Measurements from ENCODE around the gene HIVEP2. TPM values are rescaled to one million over a fixed set of nuclear protein-coding genes. Genes with fewer than 3 reads are reported as not detected.

HIVEP2 gene
- polyA plus RNA-seq, 3 donors, result 11.8 to 15.2 (median 11.9) TPM

DNA sequence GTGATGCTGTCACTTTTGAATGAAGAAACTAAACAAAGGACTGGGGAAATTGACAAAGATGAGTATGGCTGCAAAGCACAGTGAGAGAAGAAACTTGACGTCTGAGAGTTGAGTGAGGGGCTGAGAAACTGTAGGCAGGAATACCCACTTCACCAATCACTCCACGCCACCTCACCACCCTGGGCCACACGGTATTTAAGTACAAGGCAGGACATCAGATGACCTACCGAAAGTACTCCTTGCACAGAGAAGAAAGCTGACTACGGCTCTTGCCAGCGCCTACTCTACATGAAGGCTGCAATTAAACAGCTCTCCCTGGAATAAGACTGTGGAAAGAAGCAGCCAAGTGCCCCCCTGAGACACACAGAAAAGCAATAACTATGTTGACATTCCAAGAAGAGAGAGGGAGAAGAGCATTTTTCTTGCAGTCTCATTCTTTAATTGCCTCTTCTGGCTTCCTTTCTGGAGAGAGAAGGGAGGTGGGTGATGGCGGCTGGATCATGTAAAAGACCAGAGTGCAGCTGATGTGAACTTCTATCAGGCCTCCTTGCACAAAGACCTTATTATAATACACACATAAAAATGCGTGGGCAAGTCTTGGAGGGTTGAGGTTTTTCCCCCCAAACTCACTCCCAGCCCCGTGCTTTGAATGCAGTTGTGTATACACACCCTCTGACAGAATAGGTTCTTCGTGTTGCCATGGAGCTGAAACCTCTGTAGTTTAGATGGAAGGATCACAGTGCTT lies 44.6 kb downstream of the HIVEP2 start:
- peak in 1 of 11 donors; percentile 14 for DNase-seq (ENCODE audit: extremely low read depth in 1 of 11, low read depth in 9 of 11, low spot score in 4 of 11)

DNA sequence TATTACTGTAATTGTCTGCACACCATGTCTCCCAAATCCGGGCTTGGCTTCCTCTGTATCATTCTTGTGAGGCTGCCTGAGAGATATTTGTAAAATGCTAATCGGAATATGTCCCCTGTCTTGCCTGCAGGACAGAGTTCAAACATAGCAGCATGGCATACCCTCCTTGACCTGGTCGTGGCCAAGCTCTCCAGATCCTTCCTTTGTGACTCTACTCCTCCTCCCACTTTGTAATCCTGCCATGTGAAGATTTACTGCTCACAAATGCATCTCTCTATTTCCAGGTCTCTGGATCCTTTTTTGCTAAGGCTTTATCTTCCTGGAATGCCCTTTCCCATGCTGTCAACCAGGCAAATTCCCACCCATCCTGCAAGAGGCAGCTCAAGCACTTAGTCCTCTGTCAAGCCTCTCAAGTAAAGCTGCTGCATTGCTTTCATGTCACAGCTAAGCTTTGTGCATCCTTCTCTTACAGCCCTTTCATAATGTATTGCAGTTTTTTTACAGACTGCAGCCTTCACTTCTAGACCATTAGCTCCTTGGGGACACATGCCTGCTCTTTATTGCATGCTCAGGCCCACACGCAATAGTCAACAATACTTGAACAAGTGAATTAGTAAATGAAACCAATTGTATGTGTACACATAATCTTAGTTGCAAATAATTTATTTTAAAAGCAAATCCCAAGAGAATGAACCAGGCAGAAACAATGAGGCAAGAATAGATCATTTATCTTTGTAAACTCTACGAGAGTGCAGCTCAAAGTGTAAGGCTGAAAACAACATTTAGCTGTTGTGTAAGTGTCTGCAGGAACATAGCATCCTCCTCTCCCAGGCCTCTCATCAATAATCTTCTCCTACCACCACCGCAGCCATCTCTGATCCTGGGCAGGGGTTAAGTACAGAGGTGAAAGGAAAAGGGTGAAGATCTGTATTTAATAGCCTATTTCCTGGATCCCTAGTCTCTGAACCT lies 45.8 kb downstream of the HIVEP2 start:
- DNase-seq (ENCODE audit: extremely low read depth in 1 of 11, low read depth in 9 of 11, low spot score in 4 of 11), result no peak

DNA sequence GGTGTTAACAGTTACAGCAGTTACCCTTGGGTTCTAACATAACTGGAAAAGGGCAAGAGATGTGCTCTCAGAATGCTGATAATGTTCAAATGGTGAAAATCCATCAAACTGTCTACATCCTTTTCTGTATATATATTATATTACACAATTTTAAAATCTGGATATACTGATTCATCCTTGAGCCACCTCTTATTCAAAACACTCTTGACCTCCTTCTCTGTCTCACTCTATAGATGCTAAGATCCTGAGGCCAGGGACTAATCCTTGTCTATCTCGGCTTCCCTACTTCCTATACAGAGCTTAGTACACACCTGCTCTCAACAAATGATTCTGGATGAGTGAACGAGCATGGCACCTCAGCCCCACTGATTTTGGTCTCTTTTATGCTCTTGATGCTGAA lies 47.3 kb downstream of the HIVEP2 start:
- DNase-seq (ENCODE audit: extremely low read depth in 1 of 11, low read depth in 9 of 11, low spot score in 4 of 11), result no peak

DNA sequence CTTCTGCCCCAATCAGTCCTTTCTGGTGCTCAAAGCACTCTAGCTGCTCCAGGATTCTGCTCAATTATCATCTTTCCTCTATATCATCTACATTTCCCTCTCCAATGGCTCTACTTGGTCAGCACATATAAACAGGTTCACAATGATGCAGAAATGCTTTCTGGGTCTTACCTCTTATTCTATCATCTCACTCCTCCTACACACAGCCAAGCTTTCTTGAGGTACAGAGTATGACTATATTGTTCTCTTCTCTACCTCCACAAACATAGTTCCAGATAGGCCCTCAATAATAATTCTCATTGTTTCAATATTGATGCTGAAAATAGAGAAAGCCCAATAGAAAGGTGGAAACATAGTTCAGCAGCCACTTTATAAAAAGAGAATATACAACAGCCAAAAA lies 48.2 kb downstream of the HIVEP2 start:
- DNase-seq (ENCODE audit: extremely low read depth in 1 of 11, low read depth in 9 of 11, low spot score in 4 of 11), result no peak

DNA sequence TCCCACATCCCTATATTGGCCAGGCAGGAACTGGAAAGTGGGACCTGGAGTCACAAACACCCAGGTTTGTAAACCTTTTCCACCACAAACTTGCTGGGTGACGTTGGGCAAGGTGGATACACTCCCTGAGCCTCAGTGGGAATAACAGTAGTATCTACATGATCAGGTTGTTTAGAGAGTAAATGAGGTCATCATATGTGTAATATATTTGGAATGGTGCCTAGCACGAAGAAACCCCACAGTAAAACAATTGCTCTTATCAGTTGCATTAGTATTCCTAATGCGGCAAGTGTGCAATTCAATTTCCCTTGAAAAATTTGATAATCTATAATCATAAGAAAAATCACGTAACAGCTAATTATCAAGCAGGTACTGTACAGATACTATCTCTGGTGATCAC lies 51.9 kb downstream of the HIVEP2 start:
- no peak for DNase-seq (ENCODE audit: extremely low read depth in 1 of 11, low read depth in 9 of 11, low spot score in 4 of 11)

DNA sequence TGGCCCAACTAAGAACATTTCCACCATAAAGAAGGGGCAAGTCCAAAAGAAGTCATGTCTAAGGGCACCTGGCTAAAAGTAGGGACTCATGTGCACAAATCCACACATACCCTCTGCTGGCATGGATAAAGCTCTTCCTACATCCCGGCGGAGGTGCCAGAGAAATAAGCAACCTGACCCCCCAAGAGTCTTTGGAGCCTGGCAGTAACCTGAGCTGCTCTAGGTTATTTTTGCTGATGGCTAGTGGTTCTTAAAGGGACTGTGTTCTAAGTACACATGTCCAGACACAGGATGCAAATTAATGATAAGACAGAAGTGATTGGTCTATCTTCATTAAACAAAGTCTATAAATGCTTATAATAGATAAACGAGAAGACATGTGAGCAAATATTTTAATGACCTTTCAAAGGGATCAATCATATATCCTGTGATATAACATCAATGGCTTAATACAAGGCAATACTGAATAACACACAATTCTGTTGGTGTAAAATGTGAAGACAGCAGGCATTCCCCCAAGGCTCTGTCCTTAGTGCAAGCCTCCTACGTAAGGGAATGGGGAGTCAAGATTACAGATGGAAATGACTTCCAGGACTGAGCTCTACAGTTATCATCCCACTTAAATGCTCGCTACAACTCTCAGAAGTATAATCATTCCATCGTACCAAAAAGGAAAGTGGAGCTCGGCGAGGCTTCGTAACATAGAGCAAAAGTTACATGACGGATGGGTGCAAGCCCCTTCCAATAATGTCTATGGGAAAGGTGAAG lies 52.5 kb downstream of the HIVEP2 start:
- DNase-seq (ENCODE audit: extremely low read depth in 1 of 11, low read depth in 9 of 11, low spot score in 4 of 11), result no peak

DNA sequence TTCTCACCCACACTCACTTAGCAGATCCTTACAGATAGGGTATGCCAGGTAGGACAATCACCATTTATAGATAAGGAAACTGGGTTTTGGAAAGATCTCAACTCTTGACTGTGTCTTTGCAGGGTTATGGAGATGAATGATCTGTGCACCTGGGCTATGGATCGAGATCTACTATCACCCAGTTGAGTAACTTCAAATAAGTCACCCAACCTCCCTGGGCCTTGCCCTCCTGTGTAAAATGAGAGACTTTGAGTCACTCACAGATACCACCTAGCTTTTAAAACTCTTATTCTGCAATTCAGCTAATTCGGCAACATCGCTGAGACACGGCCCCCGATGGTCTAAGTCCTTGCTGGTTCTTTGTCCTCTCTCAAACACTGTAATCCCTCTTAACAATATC lies 53.5 kb downstream of the HIVEP2 start:
- no peak for DNase-seq (ENCODE audit: extremely low read depth in 1 of 11, low read depth in 9 of 11, low spot score in 4 of 11)

DNA sequence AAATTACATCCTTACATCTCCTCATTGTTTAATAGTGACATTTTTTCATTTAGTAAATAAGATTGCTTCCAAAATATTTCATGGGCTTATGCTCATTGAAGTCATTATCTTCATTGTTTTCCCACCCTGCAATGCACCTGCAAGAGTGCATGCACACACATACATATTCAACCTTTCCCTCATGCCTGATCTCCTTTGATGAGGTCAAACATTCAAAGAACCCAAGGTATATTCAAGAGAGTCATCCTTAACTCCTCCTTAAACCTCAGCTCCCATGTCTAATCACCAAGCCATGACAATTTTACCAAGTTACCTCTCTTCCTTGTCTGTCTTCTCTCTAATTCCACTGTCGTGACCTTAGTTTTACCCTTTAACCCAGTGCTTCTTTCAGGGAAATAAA lies 56.5 kb downstream of the HIVEP2 start:
- DNase-seq (ENCODE audit: extremely low read depth in 1 of 11, low read depth in 9 of 11, low spot score in 4 of 11), result no peak

DNA sequence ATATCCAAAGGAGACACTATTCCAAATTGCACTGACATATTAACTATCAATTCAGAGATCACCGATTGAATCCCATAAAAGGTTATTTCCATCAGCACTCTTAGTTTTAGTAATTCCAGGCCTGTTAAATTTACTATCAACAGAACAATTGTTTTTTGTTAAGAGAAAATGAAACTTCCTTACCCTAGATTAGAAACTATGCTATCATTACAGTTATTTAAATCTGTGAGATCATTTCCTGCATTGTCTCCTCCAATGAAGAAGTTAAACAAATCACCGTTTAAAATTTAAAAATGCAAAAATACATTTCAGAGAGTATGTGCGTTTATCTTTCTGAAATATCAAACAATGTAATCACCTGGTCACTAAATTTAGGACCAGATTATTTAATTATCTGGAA lies 57.5 kb downstream of the HIVEP2 start:
- no peak for DNase-seq (ENCODE audit: extremely low read depth in 1 of 11, low read depth in 9 of 11, low spot score in 4 of 11)

DNA sequence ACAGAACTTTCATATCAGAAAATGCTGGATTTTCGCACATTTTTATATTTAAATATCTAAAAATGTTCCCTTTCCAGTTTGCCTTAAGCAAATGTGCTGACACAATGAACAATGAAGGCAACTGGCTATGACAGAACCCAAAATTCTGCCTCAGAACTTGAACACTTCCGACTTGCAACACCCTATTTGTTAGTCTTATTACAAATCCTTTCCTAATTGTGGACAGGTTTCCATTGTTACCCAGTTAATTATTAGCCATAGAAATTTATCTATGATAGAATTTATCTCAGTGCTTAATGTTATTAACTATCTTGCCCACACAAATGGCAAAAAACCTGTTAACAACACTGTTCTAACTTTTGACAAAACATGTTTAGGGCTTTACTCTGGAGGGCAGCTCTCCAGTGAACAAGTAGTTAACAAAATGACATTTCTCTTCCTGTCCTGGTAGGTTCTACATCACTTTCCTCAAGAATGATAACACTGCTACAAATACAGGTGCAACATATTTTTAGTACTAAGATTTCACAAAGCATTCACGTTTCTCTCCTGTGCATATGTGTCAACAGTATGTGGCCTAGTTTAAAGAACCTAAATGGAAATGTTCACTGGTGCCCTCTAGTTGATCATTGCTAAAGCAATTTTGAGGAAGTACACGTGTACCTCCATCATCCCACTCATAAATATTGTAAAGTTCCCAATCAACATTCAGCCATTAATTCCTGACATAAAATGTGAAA lies 58.4 kb downstream of the HIVEP2 start:
- no peak for DNase-seq (ENCODE audit: extremely low read depth in 1 of 11, low read depth in 9 of 11, low spot score in 4 of 11)

DNA sequence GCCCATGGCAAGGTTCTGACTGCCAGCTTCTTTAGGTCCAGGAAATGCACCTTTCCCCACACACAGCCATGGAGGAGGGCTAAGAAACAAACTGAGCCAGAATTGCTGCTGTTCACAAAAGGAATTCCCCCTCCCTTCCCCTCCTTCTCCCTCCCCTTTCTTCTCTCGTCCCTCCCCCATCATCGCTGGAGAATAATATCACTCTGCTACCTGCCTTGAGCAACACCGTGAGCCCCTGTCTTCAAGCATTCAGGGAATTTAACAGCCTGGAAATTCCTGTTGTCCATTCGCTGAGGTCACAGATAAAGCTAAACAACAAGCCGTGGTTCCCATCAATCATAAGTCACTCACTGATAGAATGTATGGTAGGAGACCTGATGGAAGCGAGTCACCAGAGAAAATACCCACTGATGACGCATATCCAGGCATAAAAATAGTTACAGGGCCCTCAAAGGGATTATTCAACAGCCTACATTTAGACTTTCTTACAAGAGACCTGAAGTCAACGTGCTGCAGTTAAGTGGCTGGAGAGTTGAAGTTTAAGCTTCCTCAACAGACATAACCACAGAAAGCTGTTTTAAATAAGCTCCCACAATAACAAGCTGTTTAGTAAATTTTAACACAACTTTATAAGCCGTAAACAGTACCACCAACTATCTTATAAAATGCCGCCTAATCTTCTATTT lies 59.7 kb downstream of the HIVEP2 start:
- peak; percentile 41 to 85 (median 66) for DNase-seq (ENCODE audit: extremely low read depth in 1 of 11, low read depth in 9 of 11, low spot score in 4 of 11)

DNA sequence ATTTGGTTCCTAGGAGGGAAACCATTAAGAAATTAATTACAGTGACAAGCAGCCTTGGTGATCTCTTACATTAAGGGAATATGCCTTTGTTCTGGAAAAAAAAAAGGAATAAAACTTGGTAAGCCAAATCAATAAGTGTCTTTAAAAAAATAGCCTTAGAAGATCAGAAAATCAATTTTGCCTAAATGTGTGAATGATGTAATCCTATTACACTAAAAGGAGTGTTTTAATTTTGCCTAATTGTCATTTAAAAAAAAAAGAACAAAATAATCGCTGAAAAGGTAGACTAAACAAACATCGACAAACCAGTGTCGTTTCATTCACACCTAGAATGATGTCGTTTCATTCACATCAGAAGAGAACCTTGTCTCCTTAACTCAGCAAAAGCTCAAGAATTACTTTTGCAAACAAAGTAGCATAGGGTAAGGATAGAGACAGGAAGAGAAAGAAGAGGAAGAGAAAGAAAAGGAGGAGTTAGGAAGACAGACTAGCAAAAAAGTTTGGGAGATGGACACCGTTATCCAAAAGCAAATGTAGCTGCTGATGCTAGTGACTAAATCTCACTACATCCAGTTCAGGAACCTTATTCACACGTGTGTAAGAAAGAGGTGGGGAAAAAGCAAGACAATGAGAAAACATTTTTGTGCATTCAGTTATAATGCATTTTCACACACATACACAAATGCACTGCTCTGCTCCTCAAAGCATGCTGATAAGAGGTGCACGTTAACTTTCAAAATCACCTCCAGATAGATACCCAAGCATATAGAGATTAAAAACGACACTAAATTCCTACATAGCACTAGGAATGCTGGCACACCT lies 60.6 kb downstream of the HIVEP2 start:
- no peak for DNase-seq (ENCODE audit: extremely low read depth in 1 of 11, low read depth in 9 of 11, low spot score in 4 of 11)

DNA sequence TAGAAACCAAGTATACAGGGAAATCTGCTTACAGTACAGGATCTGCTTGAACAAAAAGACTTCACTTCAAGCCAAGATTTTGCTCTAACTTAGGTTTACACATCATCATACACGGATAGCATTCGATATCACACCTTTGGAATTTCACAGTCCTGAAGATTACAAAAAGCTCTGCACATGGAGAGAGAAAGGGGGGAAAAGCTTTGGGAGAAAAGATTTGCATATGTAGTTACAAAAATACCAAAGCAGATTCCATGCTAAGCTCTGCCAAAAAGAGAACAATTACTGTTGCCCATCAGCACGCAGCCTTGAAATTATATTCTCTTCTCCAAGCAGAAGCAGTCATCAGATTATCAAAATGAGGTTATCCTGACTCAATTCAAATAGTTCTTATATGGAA lies 62.0 kb downstream of the HIVEP2 start:
- no peak for DNase-seq (ENCODE audit: extremely low read depth in 1 of 11, low read depth in 9 of 11, low spot score in 4 of 11)

DNA sequence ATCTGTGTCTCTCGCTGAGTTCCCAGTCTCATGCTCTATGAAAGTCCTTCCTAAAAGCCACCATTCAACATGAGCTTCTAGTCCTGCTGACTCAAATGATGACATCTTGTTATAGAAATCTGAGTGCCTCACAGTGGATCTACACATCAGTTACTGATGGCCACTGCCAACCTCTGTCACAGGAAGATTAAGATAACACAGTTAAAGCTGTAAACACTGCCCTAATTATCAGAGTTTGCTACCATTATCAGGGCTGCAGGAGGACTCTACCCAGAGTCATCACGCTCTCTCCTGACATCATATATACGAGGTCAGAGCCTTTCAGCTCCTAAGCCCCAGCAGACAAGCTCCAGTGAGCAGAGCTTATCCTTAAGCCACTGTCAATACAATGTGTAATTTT lies 63.2 kb downstream of the HIVEP2 start:
- DNase-seq (ENCODE audit: extremely low read depth in 1 of 11, low read depth in 9 of 11, low spot score in 4 of 11), result no peak

DNA sequence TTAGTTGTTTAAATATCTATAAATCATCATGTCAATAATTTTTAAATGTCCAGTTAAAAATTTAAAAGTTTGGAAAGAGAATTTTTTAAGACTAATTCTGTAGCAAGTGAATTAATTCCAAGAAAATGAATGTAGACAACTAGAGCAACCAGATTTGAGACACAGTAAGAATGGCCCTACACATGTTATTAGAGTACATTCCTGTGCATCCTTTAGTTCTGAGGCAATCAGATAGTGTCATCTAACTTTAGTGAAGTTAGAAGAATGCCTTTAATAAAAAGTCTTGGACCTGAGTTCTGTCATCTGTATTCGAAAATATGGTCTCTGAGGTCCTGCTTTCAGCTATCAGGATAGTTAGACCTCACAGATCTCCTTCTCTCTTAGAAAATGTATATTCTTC lies 63.7 kb downstream of the HIVEP2 start:
- no peak for DNase-seq (ENCODE audit: extremely low read depth in 1 of 11, low read depth in 9 of 11, low spot score in 4 of 11)

DNA sequence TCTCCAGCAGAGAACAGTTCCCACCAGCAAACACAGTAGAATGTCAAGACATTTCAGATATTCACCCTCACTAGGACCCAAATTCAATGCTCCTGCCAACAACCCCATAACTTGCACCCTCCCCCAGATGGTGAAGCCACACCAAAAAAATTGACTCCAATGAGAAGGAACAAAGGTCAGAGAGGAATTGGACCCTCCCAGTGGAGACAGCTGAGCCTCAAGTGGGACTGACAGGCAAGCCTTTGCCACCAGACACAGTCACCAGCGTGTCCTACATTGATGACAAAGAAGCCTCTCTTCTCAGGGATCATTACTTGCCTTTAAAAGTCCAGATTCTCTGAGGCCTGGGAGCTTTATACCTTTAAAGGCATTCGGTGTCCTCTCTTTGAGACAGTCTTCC lies 64.8 kb downstream of the HIVEP2 start:
- DNase-seq (ENCODE audit: extremely low read depth in 1 of 11, low read depth in 9 of 11, low spot score in 4 of 11), result no peak

DNA sequence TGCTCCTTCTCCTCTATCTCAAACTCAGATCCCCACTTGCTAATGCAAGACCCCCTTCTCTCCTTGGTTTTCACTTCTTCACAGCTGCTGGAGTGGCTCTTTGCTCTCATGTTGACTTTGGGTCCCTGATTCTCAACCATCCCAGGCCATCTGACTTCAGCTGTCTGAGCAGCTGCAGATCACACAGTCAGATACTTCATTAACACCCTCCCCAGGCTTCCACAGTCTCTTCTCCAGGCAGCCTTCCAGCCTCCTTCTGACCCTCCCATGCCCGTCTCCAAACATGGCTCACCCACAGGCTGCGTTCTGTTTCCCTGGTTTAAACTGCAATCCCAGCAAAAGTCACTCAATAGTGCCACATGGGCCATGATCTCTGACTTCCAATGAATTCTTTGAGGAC lies 65.4 kb downstream of the HIVEP2 start:
- no peak for DNase-seq (ENCODE audit: extremely low read depth in 1 of 11, low read depth in 9 of 11, low spot score in 4 of 11)

DNA sequence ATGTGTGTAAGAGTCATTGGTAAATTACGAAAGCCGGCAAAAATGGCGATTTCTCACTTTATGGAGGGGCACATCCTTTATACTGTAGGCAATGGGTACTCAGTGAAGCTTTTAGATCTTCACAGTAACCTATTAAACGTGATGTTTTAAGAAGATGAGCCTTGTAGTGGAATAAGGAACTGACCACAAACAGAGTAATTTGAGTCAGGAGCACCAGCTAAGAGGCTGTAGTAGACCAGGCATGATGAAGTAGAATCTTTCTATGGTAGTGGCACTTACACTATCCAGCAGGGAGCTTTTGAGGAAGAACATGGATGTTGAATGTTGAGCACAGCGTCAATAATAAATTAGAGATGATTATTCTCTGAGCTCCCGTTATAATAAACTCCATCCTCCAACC lies 65.9 kb downstream of the HIVEP2 start:
- no peak for DNase-seq (ENCODE audit: extremely low read depth in 1 of 11, low read depth in 9 of 11, low spot score in 4 of 11)

Measured in renal cortex interstitium (tissue), 11 donors.